DOHH2 (cell line): ENCODE data around the gene CUTC.

Experiments used
- H3F3A ChIP-seq: fragments of 200-600 bp; sonication (generic), shearing (Covaris generic); 2 replicates; pipeline ENCODE4 v1.6.0; 2016; ENCODE audit warnings: antibody characterized with exemption, mild to moderate bottlenecking; ENCODE audit not compliant: control insufficient read depth, insufficient read depth
- H3K27ac ChIP-seq: fragments of 200-600 bp; sonication (generic); 2 replicates; pipeline ENCODE4 v1.5.1; 2014; ENCODE audit warnings: low read depth, mild to moderate bottlenecking, low read length, moderate library complexity
- H3K27me3 ChIP-seq: fragments of 200-600 bp; sonication (generic); 2 replicates; pipeline ENCODE4 v1.6.1; 2014; ENCODE audit warnings: mild to moderate bottlenecking, low read length, mixed read lengths; ENCODE audit not compliant: control insufficient read depth
- H3K36me3 ChIP-seq: fragments of 200-600 bp; sonication (generic); 2 replicates; pipeline ENCODE4 v1.6.1; 2014; ENCODE audit warnings: mild to moderate bottlenecking, low read length, moderate library complexity, mixed read lengths; ENCODE audit not compliant: control insufficient read depth
- H3K4me1 ChIP-seq: fragments of 200-600 bp; sonication (generic); 2 replicates; pipeline ENCODE4 v1.6.1; 2014; ENCODE audit warnings: mild to moderate bottlenecking, low read length, mixed read lengths; ENCODE audit not compliant: control insufficient read depth
- H3K4me2 ChIP-seq: fragments of 200-600 bp; sonication (generic); 2 replicates; pipeline ENCODE4 v1.6.0; 2014; ENCODE audit warnings: mild to moderate bottlenecking, low read length, moderate library complexity
- H3K4me3 ChIP-seq: fragments of 200-600 bp; sonication (generic); 2 replicates; pipeline ENCODE4 v1.5.1; 2014; ENCODE audit warnings: mild to moderate bottlenecking, low read length, mixed read lengths
- H3K79me2 ChIP-seq: fragments of 200-600 bp; sonication (generic); 2 replicates; pipeline ENCODE4 v1.6.1; 2014; ENCODE audit warnings: mild to moderate bottlenecking, low read length, mixed read lengths; ENCODE audit not compliant: control insufficient read depth
- H3K9me2 ChIP-seq: fragments of 200-600 bp; sonication (generic); replicated peaks from 2 replicates; pipeline ENCODE4 v1.6.1; 2014; ENCODE audit warnings: mild to moderate bottlenecking, low read length, mixed read lengths; ENCODE audit not compliant: control insufficient read depth
- H3K9me3 ChIP-seq: fragments of 200-600 bp; sonication (generic); 2 replicates; pipeline ENCODE4 v1.6.1; 2014; ENCODE audit warnings: antibody characterized with exemption, low read length, mixed read lengths; ENCODE audit not compliant: control insufficient read depth, insufficient read depth
- H4K20me1 ChIP-seq: fragments of 200-600 bp; sonication (generic); 2 replicates; pipeline ENCODE4 v1.6.0; 2014; ENCODE audit warnings: low read depth, mild to moderate bottlenecking, antibody characterized with exemption, low read length, moderate library complexity; ENCODE audit not compliant: control insufficient read depth, insufficient read depth
- CTCF ChIP-seq: fragments of 200-600 bp; sonication (generic); IDR thresholded peaks from one replicate; pipeline ENCODE4 v1.5.1; 2014; ENCODE audit warnings: antibody characterized with exemption, mild to moderate bottlenecking, low read depth, low read length; ENCODE audit not compliant: poor library complexity, severe bottlenecking
- EZH2phosphoT487 ChIP-seq: fragments of 200-600 bp; sonication (generic); IDR thresholded peaks from 2 replicates; pipeline ENCODE4 v1.6.1; 2017; ENCODE audit warnings: borderline replicate concordance, mild to moderate bottlenecking, antibody characterized with exemption, low read length, moderate library complexity, mixed read lengths

Gene CUTC

GRCh38 chr10:99748823-99749451 lies 16.9 kb downstream of the CUTC start:
- no peaks in the 10 kb centered on the region for H3K79me2 ChIP-seq
- no peaks in the 10 kb centered on the region for H3K9me2 ChIP-seq
- H3K27me3 ChIP-seq, result no peaks in the 10 kb centered on the region
- H3K4me2 ChIP-seq, result no peak overlapping the region
- H3K36me3 ChIP-seq, result peaks cover 84% of the 10 kb centered on the region
- no peaks in the 10 kb centered on the region for H3K9me3 ChIP-seq
- H3K4me1 ChIP-seq, result no peaks in the 10 kb centered on the region
- TF ChIP-seq EZH2phosphoT487, result no peak
- TF ChIP-seq CTCF, result no peak
- no peaks in the 10 kb centered on the region for H3F3A ChIP-seq
- H3K27ac ChIP-seq, result no peak overlapping the region
- no peaks in the 10 kb centered on the region for H4K20me1 ChIP-seq
- no peak overlapping the region for H3K4me3 ChIP-seq

GRCh38 chr10:99750641-99751040 lies 18.6 kb downstream of the CUTC start:
- Histone ChIP-seq H3K4me3 (no peak overlapping the region), H3K36me3 (peaks cover 86% of the 10 kb centered on the region), H4K20me1 (no peaks in the 10 kb centered on the region)

DNA sequence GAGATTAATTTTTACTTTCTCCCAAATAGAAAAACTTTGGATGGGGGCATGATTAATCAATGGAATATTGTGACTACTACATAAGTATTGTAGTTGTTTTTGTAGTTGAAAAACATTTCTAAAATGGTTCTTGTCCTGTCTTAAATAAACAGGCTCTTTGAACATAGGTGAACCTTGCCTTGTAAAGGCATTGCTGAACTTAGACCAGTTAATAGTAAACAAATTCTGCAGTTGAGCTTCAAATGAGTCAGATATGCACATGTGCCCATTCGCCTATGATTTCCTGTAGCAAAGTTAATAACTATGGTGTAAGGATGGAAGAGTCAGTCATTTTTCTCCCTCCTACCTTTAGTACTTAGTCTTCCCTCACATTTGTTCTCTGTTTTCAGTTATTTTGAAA lies 22.6 kb downstream of the CUTC start:
- Histone ChIP-seq H3K4me2 (no peak overlapping the region), H3F3A (no peaks in the 10 kb centered on the region), H3K9me2 (no peaks in the 10 kb centered on the region), H3K4me1 (peaks cover 21% of the 10 kb centered on the region), H3K9me3 (no peaks in the 10 kb centered on the region), H3K27me3 (no peaks in the 10 kb centered on the region), H3K27ac (no peak overlapping the region), H3K79me2 (no peaks in the 10 kb centered on the region), H3K36me3 (peaks cover 90% of the 10 kb centered on the region), H4K20me1 (no peaks in the 10 kb centered on the region), H3K4me3 (no peak overlapping the region)
- no peak for TF ChIP-seq CTCF
- no peak for TF ChIP-seq EZH2phosphoT487

More at GRCh38 chr10:99750641-99751040, 18.6 kb downstream of the CUTC start:
- H3K79me2 ChIP-seq, result no peaks in the 10 kb centered on the region
- TF ChIP-seq CTCF (no peak), EZH2phosphoT487 (no peak)
- peaks cover 9% of the 10 kb centered on the region for H3K4me1 ChIP-seq
- H3K27me3 ChIP-seq, result no peaks in the 10 kb centered on the region
- H3K4me2 ChIP-seq, result no peak overlapping the region
- H3K9me2 ChIP-seq, result no peaks in the 10 kb centered on the region
- no peak overlapping the region for H3K27ac ChIP-seq
- no peaks in the 10 kb centered on the region for H3K9me3 ChIP-seq
- no peaks in the 10 kb centered on the region for H3F3A ChIP-seq
